OCI-LY7 (cell line): Measurements from ENCODE around the gene AOPEP. TPM values are rescaled to one million over a fixed set of nuclear protein-coding genes. Genes with fewer than 3 reads are reported as not detected.

Experiments
- BruUV-seq: library from RNA; stranded (reverse); fragments of 400-500 nt; replicated peaks from 2 replicates; lab custom pipeline; 2021; lab: Mats Ljungman, UMichigan
- CTCF ChIA-PET: fragments of 300-600 bp; sonication (Branson Sonifier 250); formaldehyde crosslinking; loops from one replicate; lab custom pipeline; 2022; ENCODE audit warnings: antibody characterized with exemption; ENCODE audit not compliant: unreplicated experiment; lab: Charles Lee
- POLR2A ChIA-PET: fragments of 300-600 bp; sonication (Branson Sonifier 250); formaldehyde crosslinking; loops from one replicate; lab custom pipeline; 2022; ENCODE audit warnings: antibody characterized with exemption; lab: Charles Lee
- DNase-seq: peaks from one replicate; pipeline ENCODE4 v3.0.0-alpha.2; 2015; ENCODE audit warnings: low spot score
- H2AFZ ChIP-seq: fragments of 200-600 bp; sonication (generic), shearing (Covaris generic); 2 replicates; pipeline ENCODE4 v1.6.1; 2014; ENCODE audit warnings: mild to moderate bottlenecking, antibody characterized with exemption, low read length, moderate library complexity
- H3K27ac ChIP-seq: fragments of 200-600 bp; sonication (generic); 2 replicates; pipeline ENCODE4 v1.5.1; 2014; ENCODE audit warnings: mixed run types, low read depth, mild to moderate bottlenecking, moderate library complexity, low read length, inconsistent platforms; ENCODE audit not compliant: poor library complexity, severe bottlenecking
- H3K36me3 ChIP-seq: fragments of 200-600 bp; sonication (generic); 2 replicates; pipeline ENCODE4 v1.6.1; 2014; ENCODE audit warnings: mild to moderate bottlenecking, antibody characterized with exemption, low read length, moderate library complexity, mixed read lengths; ENCODE audit not compliant: insufficient read depth
- H3K4me1 ChIP-seq: fragments of 200-600 bp; sonication (generic); 2 replicates; pipeline ENCODE4 v1.5.1; 2014; ENCODE audit warnings: mild to moderate bottlenecking, low read length; ENCODE audit not compliant: insufficient read depth, poor library complexity, severe bottlenecking
- H3K4me2 ChIP-seq: fragments of 200-600 bp; sonication (generic); 2 replicates; pipeline ENCODE4 v1.6.1; 2014; ENCODE audit warnings: mild to moderate bottlenecking, low read length
- H3K4me3 ChIP-seq: fragments of 200-600 bp; sonication (generic); 2 replicates; pipeline ENCODE4 v1.5.1; 2014; ENCODE audit warnings: mild to moderate bottlenecking, low read depth, low read length; ENCODE audit not compliant: poor library complexity, severe bottlenecking
- H3K79me2 ChIP-seq: fragments of 200-600 bp; sonication (generic); 2 replicates; pipeline ENCODE4 v1.6.1; 2016; ENCODE audit warnings: low read depth, mild to moderate bottlenecking, low read length, moderate library complexity, mixed read lengths; ENCODE audit not compliant: insufficient read depth
- H3K9me2 ChIP-seq: fragments of 200-600 bp; sonication (generic); 2 replicates; pipeline ENCODE4 v1.6.1; 2016; ENCODE audit warnings: mild to moderate bottlenecking, low read length, mixed read lengths; ENCODE audit not compliant: insufficient read depth
- H3K9me3 ChIP-seq: fragments of 200-600 bp; sonication (generic); 2 replicates; pipeline ENCODE4 v1.6.1; 2014; ENCODE audit warnings: mild to moderate bottlenecking, mixed run types, low read length, mixed read lengths
- H4K20me1 ChIP-seq: fragments of 200-600 bp; sonication (generic); 2 replicates; pipeline ENCODE4 v1.6.1; 2014; ENCODE audit warnings: mild to moderate bottlenecking, antibody characterized with exemption, low read length, moderate library complexity, mixed read lengths; ENCODE audit not compliant: insufficient read depth
- CTCF ChIP-seq: fragments of 200-600 bp; sonication (generic); conservative IDR thresholded peaks from 2 replicates; pipeline ENCODE4 v1.5.1; 2014; ENCODE audit warnings: mild to moderate bottlenecking, antibody characterized with exemption, low read length, moderate library complexity, mixed read lengths
- EZH2phosphoT487 ChIP-seq: fragments of 200-600 bp; sonication (generic); IDR thresholded peaks from 2 replicates; pipeline ENCODE4 v1.6.1; 2018; ENCODE audit warnings: low read depth, borderline replicate concordance, mild to moderate bottlenecking, mixed run types, antibody characterized with exemption, low read length, moderate library complexity, mixed read lengths
- intact Hi-C: fragments of 100-400 bp; cut with micrococcal nuclease; formaldehyde crosslinking; loops from one replicate; pipeline ENCODE4 v1.10.0; 2022; ENCODE audit not compliant: unreplicated experiment
- total RNA-seq, 2 experiments: library from RNA; depleted of rRNA in 1 of 2; stranded (reverse); fragments of >200 nt in 1 of 2; shearing (Covaris generic) in 1 of 2; gene quantifications; 2 replicates each; pipeline ENCODE4 v1.2.3, GENCODE V29; 2014 to 2022

The AOPEP gene
- total RNA-seq, 2 experiments from 2014 or later = 17.3 to 24.3 TPM

DNA sequence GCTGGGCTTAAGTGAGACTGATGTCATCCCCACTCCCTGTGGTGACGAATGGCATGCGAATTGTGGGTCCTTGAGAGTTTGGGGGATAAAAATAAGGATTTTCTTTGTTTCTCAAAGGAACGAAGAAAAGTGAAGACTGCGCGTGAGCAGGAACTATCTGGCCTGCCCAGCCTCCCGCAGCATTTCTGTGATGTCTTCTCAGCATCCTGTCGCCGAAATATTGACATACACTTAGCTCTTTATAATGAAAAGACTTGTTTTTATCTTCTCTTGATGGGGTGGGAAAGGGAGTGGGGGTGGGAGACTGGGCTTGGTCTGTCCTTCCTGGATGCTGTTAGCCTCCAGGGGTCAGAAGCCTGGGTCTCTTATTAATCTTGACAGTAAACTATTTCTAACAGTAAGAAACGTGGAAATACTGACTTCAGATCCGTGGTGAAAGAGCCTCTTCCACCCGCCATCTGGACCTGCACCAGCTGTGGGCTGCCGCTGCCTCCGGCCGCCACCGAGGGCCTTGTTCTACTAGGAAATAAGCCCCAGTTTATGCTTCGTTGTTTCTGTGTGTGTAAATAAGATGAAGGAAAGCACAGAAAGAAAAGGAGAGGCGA, 351.4 kb downstream of the AOPEP start:
- no peak overlapping the region for H3K4me2 ChIP-seq
- H3K27ac ChIP-seq = no peak overlapping the region
- H4K20me1 ChIP-seq = no peaks in the 10 kb centered on the region
- no peaks in the 10 kb centered on the region for H3K9me2 ChIP-seq
- H3K79me2 ChIP-seq = no peaks in the 10 kb centered on the region
- ChIA-PET POLR2A (interaction anchor here (0.6 to 0.7 kb wide), 3 partner anchors 23 to 1086 kb away, joined by 5 to 6 read pairs (median 6); no protein-coding TSS in a partner anchor), CTCF (no interaction called here)
- H3K4me1 ChIP-seq = no peaks in the 10 kb centered on the region
- TF ChIP-seq EZH2phosphoT487 = no peak
- TF ChIP-seq CTCF = no peak
- no peaks in the 10 kb centered on the region for H3K36me3 ChIP-seq
- no TSS peak for BruUV-seq
- DNase-seq = no peak
- intact Hi-C loops = loop anchor here (10.0 kb wide), 1 partner anchor 63 kb away; no protein-coding TSS in a partner anchor
- H2AFZ ChIP-seq = no peak overlapping the region
- H3K4me3 ChIP-seq = no peak overlapping the region
- H3K9me3 ChIP-seq = no peaks in the 10 kb centered on the region

DNA sequence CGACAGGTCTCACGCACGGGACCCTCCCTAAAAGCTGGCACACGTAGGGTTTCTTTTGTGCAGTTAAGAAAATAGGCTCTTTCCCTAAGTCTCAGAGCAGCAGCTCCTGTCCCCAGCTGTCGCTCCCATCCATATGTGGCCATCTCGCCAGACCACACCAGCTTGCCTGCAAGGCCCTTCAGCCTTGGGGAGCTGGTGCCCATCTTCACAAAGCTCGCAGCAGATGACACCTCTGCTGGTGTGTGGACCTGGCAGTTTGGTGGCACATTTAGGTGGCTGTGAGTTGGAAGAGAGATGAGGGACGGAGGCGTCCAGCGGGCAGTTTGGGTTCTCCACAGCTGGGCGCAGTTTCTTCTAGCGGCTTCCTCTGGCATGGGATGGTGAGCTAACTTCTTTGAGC, 352.0 kb downstream of the AOPEP start:
- CTCF ChIA-PET = no interaction called here
- POLR2A ChIA-PET = no interaction called here
- DNase-seq = no peak
- BruUV-seq = no TSS peak
- Histone ChIP-seq H3K4me1 (no peaks in the 10 kb centered on the region), H3K79me2 (no peaks in the 10 kb centered on the region), H3K9me3 (no peaks in the 10 kb centered on the region), H3K4me2 (no peak overlapping the region), H3K36me3 (no peaks in the 10 kb centered on the region), H3K4me3 (no peak overlapping the region), H3K27ac (no peak overlapping the region), H4K20me1 (no peaks in the 10 kb centered on the region), H3K9me2 (no peaks in the 10 kb centered on the region), H2AFZ (no peak overlapping the region)
- intact Hi-C loops = loop anchor here (10.0 kb wide), 1 partner anchor 64 kb away; no protein-coding TSS in a partner anchor
- TF ChIP-seq CTCF (no peak), EZH2phosphoT487 (no peak)

DNA sequence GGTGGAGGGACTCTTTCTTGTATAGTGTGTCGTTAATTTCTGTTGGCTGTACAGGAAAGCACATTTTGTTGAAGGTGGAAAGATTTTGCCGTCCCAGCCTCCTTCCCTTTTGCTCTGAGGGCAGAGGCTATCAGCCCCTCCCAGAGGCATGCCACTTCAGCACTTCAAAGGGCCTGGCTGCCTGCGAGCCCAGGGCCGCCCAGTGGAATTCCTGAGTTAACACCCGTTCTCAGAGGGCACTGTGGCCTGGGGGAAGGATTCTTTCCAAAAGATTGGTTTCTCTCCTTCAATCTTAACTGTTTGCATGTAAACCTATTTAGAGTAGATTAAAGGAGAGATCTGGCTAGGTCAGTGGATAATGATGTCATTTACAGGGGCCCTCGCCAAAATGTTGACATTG, 352.4 kb downstream of the AOPEP start:
- Histone ChIP-seq H3K79me2 (no peaks in the 10 kb centered on the region), H2AFZ (no peak overlapping the region), H3K9me3 (no peaks in the 10 kb centered on the region), H3K4me1 (no peaks in the 10 kb centered on the region), H4K20me1 (no peaks in the 10 kb centered on the region), H3K36me3 (no peaks in the 10 kb centered on the region), H3K9me2 (no peaks in the 10 kb centered on the region), H3K4me3 (no peak overlapping the region), H3K4me2 (no peak overlapping the region), H3K27ac (no peak overlapping the region)
- POLR2A ChIA-PET = no interaction called here
- BruUV-seq = no TSS peak
- DNase-seq = no peak
- intact Hi-C loops = loop anchor here (10.0 kb wide), 1 partner anchor 64 kb away; no protein-coding TSS in a partner anchor
- TF ChIP-seq CTCF = no peak
- no peak for TF ChIP-seq EZH2phosphoT487
- CTCF ChIA-PET = no interaction called here
